ENCODE data around the gene MRPL46.

Gene MRPL46

DNA sequence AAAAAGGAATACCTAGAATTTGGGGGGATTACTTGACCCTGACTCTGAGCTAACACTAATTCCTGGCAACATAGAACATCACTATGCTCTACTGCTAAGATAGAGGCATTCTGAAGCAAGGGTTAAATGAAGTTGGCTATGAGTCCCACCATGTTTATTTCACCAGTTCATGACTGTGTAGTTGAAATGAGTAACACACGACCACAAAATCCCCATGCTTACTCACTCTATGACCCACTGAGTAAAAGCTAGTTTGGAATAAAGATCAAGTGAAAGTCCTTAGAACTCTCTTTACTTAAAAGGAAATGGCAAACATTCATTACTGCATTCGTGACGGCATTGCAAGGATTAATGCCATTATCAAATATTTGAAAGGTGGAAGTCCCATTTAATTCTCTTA lies 47.4 kb downstream of the MRPL46 start:
- no peak overlapping the region for H3K27ac ChIP-seq (ENCODE audit: low read depth, low read length)
- no peak overlapping the region for H3K4me3 ChIP-seq (ENCODE audit: low read length)
- no peaks in the 10 kb centered on the region for H3K4me1 ChIP-seq (ENCODE audit: insufficient read depth, low read length)
- 86% methylated on average over 2 of the region's 3 CpGs for WGBS
- no peak overlapping the region for H3K9ac ChIP-seq (ENCODE audit: low read depth, low read length)
- H3K36me3 ChIP-seq (ENCODE audit: insufficient read depth, low read length), result no peaks in the 10 kb centered on the region
- H3K27me3 ChIP-seq (ENCODE audit: insufficient read depth, low read length), result peaks cover 6% of the 10 kb centered on the region; the same call in 1 of the 2 replicates
- H3K9me3 ChIP-seq (ENCODE audit: insufficient read depth, low read depth, low read length), result no peaks in the 10 kb centered on the region

Measured in HUES64 (cell line).